Trophoblast cell (in vitro differentiated cells and primary cell): Measurements from ENCODE around the gene RPS16.

Experiments used
- DNase-seq, 2 donors: peaks; one replicate each; pipeline ENCODE4 v3.0.0-alpha.2; 2016
- H2AFZ ChIP-seq: 2 replicates; pipeline ENCODE4 v1.6.1; 2013; ENCODE audit warnings: low read length, moderate library complexity, mild to moderate bottlenecking; ENCODE audit not compliant: insufficient read depth, poor library complexity
- H2AK5ac ChIP-seq: 2 replicates; pipeline ENCODE4 v1.6.1; 2013; ENCODE audit warnings: mild to moderate bottlenecking, low read length
- H2BK120ac ChIP-seq: 2 replicates; pipeline ENCODE4 v1.6.1; 2013; ENCODE audit warnings: low read length, mild to moderate bottlenecking, moderate library complexity; ENCODE audit not compliant: insufficient read depth, poor library complexity
- H2BK12ac ChIP-seq: 2 replicates; pipeline ENCODE4 v1.6.1; 2013; ENCODE audit warnings: mild to moderate bottlenecking, low read length, moderate library complexity
- H2BK5ac ChIP-seq: 2 replicates; pipeline ENCODE4 v1.6.1; 2013; ENCODE audit warnings: low read length, low read depth, moderate library complexity, mild to moderate bottlenecking; ENCODE audit not compliant: poor library complexity
- H3K14ac ChIP-seq: 2 replicates; pipeline ENCODE4 v1.6.1; 2013; ENCODE audit warnings: mild to moderate bottlenecking, low read length
- H3K18ac ChIP-seq: 2 replicates; pipeline ENCODE4 v1.6.1; 2013; ENCODE audit warnings: mild to moderate bottlenecking, low read length
- H3K23ac ChIP-seq: 2 replicates; pipeline ENCODE4 v1.6.1; 2013; ENCODE audit warnings: low read length
- H3K27ac ChIP-seq: 2 replicates; pipeline ENCODE4 v1.5.1; 2013; ENCODE audit warnings: low read depth, mild to moderate bottlenecking, inconsistent platforms, low read length, moderate library complexity
- H3K27me3 ChIP-seq: 2 replicates; pipeline ENCODE4 v1.6.1; 2013; ENCODE audit warnings: inconsistent platforms, mild to moderate bottlenecking, low read length, moderate library complexity; ENCODE audit not compliant: insufficient read depth
- H3K36me3 ChIP-seq, 2 experiments: 1 replicate in 1 of 2; 2 replicates in 1 of 2; pipeline ENCODE4 v1.6.1; 2013; ENCODE audit warnings: low read length in 2 of 2, mild to moderate bottlenecking in 2 of 2, moderate library complexity in 1 of 2; ENCODE audit not compliant: insufficient read depth in 2 of 2, control insufficient read depth in 1 of 2
- H3K4ac ChIP-seq: 2 replicates; pipeline ENCODE4 v1.6.1; 2013; ENCODE audit warnings: low read depth, mild to moderate bottlenecking, low read length, moderate library complexity
- H3K4me1 ChIP-seq, 2 experiments: 1 replicate in 1 of 2; 2 replicates in 1 of 2; pipeline ENCODE4 v1.6.1; 2013; ENCODE audit warnings: low read length in 2 of 2, mild to moderate bottlenecking in 2 of 2, moderate library complexity in 1 of 2; ENCODE audit not compliant: insufficient read depth in 2 of 2, control insufficient read depth in 1 of 2
- H3K4me2 ChIP-seq: 2 replicates; pipeline ENCODE4 v1.6.1; 2013; ENCODE audit warnings: inconsistent platforms, mild to moderate bottlenecking, low read length, moderate library complexity
- H3K4me3 ChIP-seq: 2 replicates; pipeline ENCODE4 v1.5.1; 2013; ENCODE audit warnings: mild to moderate bottlenecking, low read depth, low read length, inconsistent platforms
- H3K79me1 ChIP-seq: one replicate; pipeline ENCODE4 v1.6.1; 2013; ENCODE audit warnings: low read length
- H3K79me2 ChIP-seq: 2 replicates; pipeline ENCODE4 v1.6.1; 2013; ENCODE audit warnings: low read length, mild to moderate bottlenecking; ENCODE audit not compliant: control insufficient read depth, insufficient read depth, poor library complexity
- H3K9ac ChIP-seq: 2 replicates; pipeline ENCODE4 v1.6.1; 2013; ENCODE audit warnings: mild to moderate bottlenecking, low read length
- H3K9me3 ChIP-seq: 2 replicates; pipeline ENCODE4 v1.6.1; 2013; ENCODE audit warnings: low read depth, mild to moderate bottlenecking, control low read depth, inconsistent platforms, low read length; ENCODE audit not compliant: insufficient read depth
- H4K12ac ChIP-seq: 2 replicates; pipeline ENCODE4 v1.6.1; 2013; ENCODE audit warnings: low read depth, mild to moderate bottlenecking, low read length, moderate library complexity
- H4K8ac ChIP-seq: 2 replicates; pipeline ENCODE4 v1.6.1; 2013; ENCODE audit warnings: low read depth, mild to moderate bottlenecking, low read length, moderate library complexity
- H4K91ac ChIP-seq: one replicate; pipeline ENCODE4 v1.6.1; 2013; ENCODE audit warnings: low read depth, mild to moderate bottlenecking, low read length, moderate library complexity
- WGBS: extraction: QIAGEN DNeasy Blood & Tissue Kit; methylation state at CpG from one replicate; pipeline ENCODE4 v1.1.7; 2013; ENCODE audit warnings: missing lambda C conversion rate; ENCODE audit not compliant: insufficient read length, insufficient coverage; ENCODE audit errors: extremely low coverage; 5-methylcytosine and 5-hydroxymethylcytosine counted together

Gene RPS16

GRCh38 chr19:39411081-39411831 lies 24.5 kb downstream of the RPS16 start:
- Histone ChIP-seq H2AFZ (no peak overlapping the region), H3K79me2 (peaks cover 47% of the 10 kb centered on the region), H2BK120ac (no peak overlapping the region), H2BK5ac (no peak overlapping the region), H3K4me2 (peak overlapping the region; percentile 18), H3K27me3 (no peaks in the 10 kb centered on the region), H3K14ac (peak overlapping the region; percentile 13), H3K4me3 (no peak overlapping the region), H3K9me3 (no peaks in the 10 kb centered on the region), H3K4me1 (peaks cover 30 to 36% of the 10 kb centered on the region in 2 experiments), H4K8ac (no peak overlapping the region), H3K9ac (no peak overlapping the region), H3K18ac (no peak overlapping the region), H2BK12ac (no peak overlapping the region), H3K79me1 (peaks cover 42% of the 10 kb centered on the region), H3K23ac (no peak overlapping the region), H4K12ac (peak overlapping the region; percentile 44), H3K4ac (no peak overlapping the region), H3K27ac (no peak overlapping the region), H4K91ac (no peak overlapping the region), H3K36me3 (peaks cover 26% of the 10 kb centered on the region in 2 experiments), H2AK5ac (peak overlapping the region; percentile 3)
- peak in 1 of 2 donors; percentile 51 for DNase-seq
- 100% methylated on average over 1 of the region's 9 CpGs for WGBS

DNA sequence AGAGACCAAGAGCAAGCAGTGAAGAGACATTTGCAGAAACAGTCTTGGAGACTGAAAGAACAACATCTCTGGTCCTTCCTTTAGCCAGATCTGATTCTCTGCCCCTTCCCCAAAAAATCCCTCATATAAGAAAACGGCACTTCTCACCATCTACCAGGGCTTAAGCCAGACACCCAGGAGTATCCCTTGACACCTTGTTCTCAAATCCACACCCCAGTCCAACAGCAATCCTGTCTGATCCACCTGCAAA lies 25.0 kb downstream of the RPS16 start:
- H4K12ac ChIP-seq: peak overlapping the region; percentile 73
- H3K27ac ChIP-seq: peak overlapping the region; percentile 98
- peaks cover 42% of the 10 kb centered on the region for H3K79me1 ChIP-seq
- no peak overlapping the region for H3K23ac ChIP-seq
- peak overlapping the region; percentile 64 for H3K18ac ChIP-seq
- no peak overlapping the region for H2AFZ ChIP-seq
- H2BK12ac ChIP-seq: peak overlapping the region; percentile 1
- peak overlapping the region; percentile 95 for H3K14ac ChIP-seq
- H3K9ac ChIP-seq: no peak overlapping the region
- H3K4me2 ChIP-seq: peak overlapping the region; percentile 93
- H3K4me3 ChIP-seq: no peak overlapping the region
- peak overlapping the region; percentile 92 for H2BK5ac ChIP-seq
- no peak for DNase-seq
- no peaks in the 10 kb centered on the region for H3K27me3 ChIP-seq
- H3K4ac ChIP-seq: no peak overlapping the region
- no peak overlapping the region for H4K8ac ChIP-seq
- peak overlapping the region; percentile 97 for H4K91ac ChIP-seq
- H2BK120ac ChIP-seq: peak overlapping the region; percentile 96
- H3K9me3 ChIP-seq: no peaks in the 10 kb centered on the region
- peak overlapping the region; percentile 88 for H2AK5ac ChIP-seq
- H3K36me3 ChIP-seq: peaks cover 21% of the 10 kb centered on the region in 2 experiments
- peaks cover 48% of the 10 kb centered on the region for H3K79me2 ChIP-seq
- peaks cover 30 to 39% of the 10 kb centered on the region in 2 experiments for H3K4me1 ChIP-seq
- no CpG with 5 or more reads among the region's 1 CpG for WGBS

GRCh38 chr19:39410017-39410830 lies 25.5 kb downstream of the RPS16 start:
- Histone ChIP-seq H3K23ac (no peak overlapping the region), H2BK120ac (peak overlapping the region; percentile 96), H3K9ac (peak overlapping the region; percentile 91), H2AFZ (peak overlapping the region; percentile 20), H3K4me2 (peak overlapping the region; percentile 93), H3K9me3 (no peaks in the 10 kb centered on the region), H2BK5ac (peak overlapping the region; percentile 92), H3K27ac (peak overlapping the region; percentile 98), H3K4ac (peak overlapping the region; percentile 28), H2AK5ac (peak overlapping the region; percentile 91), H3K4me3 (peak overlapping the region; percentile 65), H3K18ac (peak overlapping the region; percentile 64), H4K8ac (peak overlapping the region; percentile 93), H2BK12ac (peak overlapping the region; percentile 1), H3K4me1 (peaks cover 30 to 38% of the 10 kb centered on the region in 2 experiments), H3K27me3 (no peaks in the 10 kb centered on the region), H3K79me2 (peaks cover 48% of the 10 kb centered on the region), H4K12ac (peak overlapping the region; percentile 83), H3K36me3 (peaks cover 15 to 16% of the 10 kb centered on the region in 2 experiments), H3K14ac (peak overlapping the region; percentile 95), H3K79me1 (peaks cover 42% of the 10 kb centered on the region), H4K91ac (peak overlapping the region; percentile 97)
- no CpG with 5 or more reads among the region's 35 CpGs for WGBS
- DNase-seq: peak; percentile 58 to 61

- peaks cover 42% of the 10 kb centered on the region for H3K79me1 ChIP-seq
- DNase-seq: peak; percentile 78 to 89
- peak overlapping the region; percentile 91 for H2AK5ac ChIP-seq
- peak overlapping the region; percentile 20 for H2AFZ ChIP-seq
- peaks cover 44% of the 10 kb centered on the region for H3K79me2 ChIP-seq
- H4K91ac ChIP-seq: peak overlapping the region; percentile 97
- peak overlapping the region; percentile 93 for H3K4me2 ChIP-seq
- H3K14ac ChIP-seq: peak overlapping the region; percentile 95
- H3K27ac ChIP-seq: peak overlapping the region; percentile 98
- WGBS: no CpG with 5 or more reads among the region's 52 CpGs
- H3K9ac ChIP-seq: peak overlapping the region; percentile 91
- peak overlapping the region; percentile 96 for H2BK120ac ChIP-seq
- no peak overlapping the region for H2BK12ac ChIP-seq
- H2BK5ac ChIP-seq: peak overlapping the region; percentile 92
- no peak overlapping the region for H3K23ac ChIP-seq
- peaks cover 23 to 31% of the 10 kb centered on the region in 2 experiments for H3K4me1 ChIP-seq
- peak overlapping the region; percentile 28 for H3K4ac ChIP-seq
- H3K4me3 ChIP-seq: peak overlapping the region; percentile 65
- peaks cover 12 to 13% of the 10 kb centered on the region in 2 experiments for H3K36me3 ChIP-seq
- peak overlapping the region; percentile 83 for H4K12ac ChIP-seq
- H4K8ac ChIP-seq: peak overlapping the region; percentile 93
- no peaks in the 10 kb centered on the region for H3K27me3 ChIP-seq
- H3K18ac ChIP-seq: peak overlapping the region; percentile 64
- H3K9me3 ChIP-seq: no peaks in the 10 kb centered on the region
Observed at GRCh38 chr19:39409208-39410016, 26.3 kb downstream of the RPS16 start.
